IMR-90 (cell line): Measurements from ENCODE around the gene ST8SIA4. TPM values are rescaled to one million over a fixed set of nuclear protein-coding genes. Genes with fewer than 3 reads are reported as not detected.

Experiments
- ATAC-seq: fragments of 200-7000 bp; cut with Tn5 transposase; 2 replicates; pipeline ENCODE4 v1.9.1; 2020; ENCODE audit warnings: low read depth, mild to moderate bottlenecking, moderate library complexity
- BruUV-seq: library from RNA; stranded (reverse); fragments of 400-500 nt; replicated peaks from 2 replicates; lab custom pipeline; 2021; lab: Mats Ljungman, UMichigan
- CTCF ChIA-PET: fragments of 300-600 bp; formaldehyde crosslinking; extraction: SDS; loops from one replicate; lab custom pipeline; 2021; ENCODE audit warnings: antibody characterized with exemption; lab: Yijun Ruan, JAX
- POLR2A ChIA-PET: fragments of 300-600 bp; sonication (Branson Sonifier 250); formaldehyde crosslinking; loops from one replicate; lab custom pipeline; 2022; ENCODE audit warnings: antibody characterized with exemption; ENCODE audit not compliant: unreplicated experiment; lab: Charles Lee
- DNase-seq: peaks from one replicate; pipeline ENCODE4 v3.0.0; 2013
- H2AFZ ChIP-seq: replicated peaks from 2 replicates; pipeline ENCODE3; 2013; ENCODE audit warnings: low read length, mild to moderate bottlenecking; ENCODE audit not compliant: poor library complexity
- H2AK5ac ChIP-seq: 2 replicates; pipeline ENCODE4 v1.6.1; 2013; ENCODE audit warnings: low read depth, low read length, inconsistent platforms
- H2AK9ac ChIP-seq: replicated peaks from 2 replicates; pipeline ENCODE3; 2013; ENCODE audit warnings: mild to moderate bottlenecking, low read depth, low read length, moderate library complexity; ENCODE audit not compliant: poor library complexity
- H2BK120ac ChIP-seq: 2 replicates; pipeline ENCODE4 v1.6.1; 2013; ENCODE audit warnings: low read depth, low read length, inconsistent platforms
- H2BK15ac ChIP-seq: 3 replicates; pipeline ENCODE4 v1.6.1; 2013; ENCODE audit warnings: low read depth, low read length, inconsistent platforms
- H2BK20ac ChIP-seq: 2 replicates; pipeline ENCODE4 v1.6.1; 2013; ENCODE audit warnings: low read depth, mild to moderate bottlenecking, inconsistent platforms, low read length, moderate library complexity
- H2BK5ac ChIP-seq: 2 replicates; pipeline ENCODE4 v1.6.1; 2013; ENCODE audit warnings: mild to moderate bottlenecking, low read depth, low read length, inconsistent platforms; ENCODE audit not compliant: poor library complexity, severe bottlenecking
- H3K14ac ChIP-seq: replicated peaks from 2 replicates; pipeline ENCODE4 v1.6.1; 2013; ENCODE audit warnings: low read depth, low read length, inconsistent platforms
- H3K18ac ChIP-seq: 2 replicates; pipeline ENCODE4 v1.6.1; 2013; ENCODE audit warnings: low read depth, low read length, control low read depth
- H3K23ac ChIP-seq: 2 replicates; pipeline ENCODE4 v1.6.1; 2013; ENCODE audit warnings: low read depth, low read length, inconsistent platforms
- H3K27ac ChIP-seq: 2 replicates; pipeline ENCODE4 v1.5.1; 2013; ENCODE audit warnings: mild to moderate bottlenecking, control low read depth, low read length; ENCODE audit not compliant: insufficient read depth
- H3K27me3 ChIP-seq: 2 replicates; pipeline ENCODE4 v1.6.1; 2013; ENCODE audit warnings: low read length; ENCODE audit not compliant: control insufficient read depth, insufficient read depth
- H3K36me3 ChIP-seq: 2 replicates; pipeline ENCODE4 v1.6.1; 2013; ENCODE audit warnings: low read length, mixed read lengths; ENCODE audit not compliant: control insufficient read depth, insufficient read depth
- H3K4ac ChIP-seq: 2 replicates; pipeline ENCODE4 v1.6.1; 2013; ENCODE audit warnings: low read depth, low read length, inconsistent platforms
- H3K4me1 ChIP-seq: 2 replicates; pipeline ENCODE4 v1.6.1; 2013; ENCODE audit warnings: low read length, mixed read lengths; ENCODE audit not compliant: control insufficient read depth, insufficient read depth
- H3K4me2 ChIP-seq: 2 replicates; pipeline ENCODE4 v1.6.1; 2013; ENCODE audit warnings: low read depth, mild to moderate bottlenecking, control low read depth, low read length, moderate library complexity
- H3K4me3 ChIP-seq: 2 replicates; pipeline ENCODE4 v1.5.1; 2013; ENCODE audit warnings: low read depth, mild to moderate bottlenecking, control low read depth, low read length, moderate library complexity; ENCODE audit not compliant: insufficient read depth
- H3K56ac ChIP-seq: 2 replicates; pipeline ENCODE4 v1.6.1; 2013; ENCODE audit warnings: low read length, inconsistent platforms; ENCODE audit not compliant: insufficient read depth; ENCODE audit errors: extremely low read depth
- H3K79me1 ChIP-seq, 2 experiments: 2 replicates each; pipeline ENCODE4 v1.6.1; 2013; ENCODE audit warnings: low read length in 2 of 2, inconsistent platforms in 1 of 2, low read depth in 1 of 2
- H3K9ac ChIP-seq: 2 replicates; pipeline ENCODE4 v1.6.1; 2013; ENCODE audit warnings: low read depth, low read length, control low read depth
- H3K9me1 ChIP-seq: 2 replicates; pipeline ENCODE4 v1.6.1; 2013; ENCODE audit warnings: low read length, inconsistent platforms; ENCODE audit not compliant: insufficient read depth
- H3K9me3 ChIP-seq: 2 replicates; pipeline ENCODE4 v1.6.1; 2013; ENCODE audit warnings: low read length; ENCODE audit not compliant: control insufficient read depth, insufficient read depth
- H4K20me1 ChIP-seq: 2 replicates; pipeline ENCODE4 v1.6.1; 2013; ENCODE audit warnings: low read length, inconsistent platforms; ENCODE audit not compliant: insufficient read depth
- H4K5ac ChIP-seq: 2 replicates; pipeline ENCODE4 v1.6.1; 2013; ENCODE audit warnings: mild to moderate bottlenecking, low read depth, low read length, control low read depth
- H4K8ac ChIP-seq, 2 experiments: 2 replicates each; pipeline ENCODE4 v1.6.1; 2013; ENCODE audit warnings: low read depth in 2 of 2, low read length in 2 of 2, control low read depth in 1 of 2, inconsistent platforms in 1 of 2
- H4K91ac ChIP-seq: 2 replicates; pipeline ENCODE4 v1.6.1; 2013; ENCODE audit warnings: low read depth, low read length, inconsistent platforms; ENCODE audit not compliant: insufficient read depth
- BHLHE40 ChIP-seq: fragments of 150-350 bp; IDR thresholded peaks from 2 replicates; pipeline ENCODE4 v1.6.1; 2016; ENCODE audit warnings: mild to moderate bottlenecking, low read depth, low read length
- CEBPB ChIP-seq: IDR thresholded peaks from 2 replicates; pipeline ENCODE4 v1.6.1; 2012; ENCODE audit warnings: low read depth, low read length, improper control_type of control experiment
- CHD1 ChIP-seq: IDR thresholded peaks from 2 replicates; pipeline ENCODE4 v1.6.1; 2012; ENCODE audit warnings: low read depth, low read length, improper control_type of control experiment
- CTCF ChIP-seq: conservative IDR thresholded peaks from 2 replicates; pipeline ENCODE4 v1.5.1; 2012; ENCODE audit warnings: mild to moderate bottlenecking, low read depth, low read length, improper control_type of control experiment
- ELK1 ChIP-seq: fragments of 150-350 bp; IDR thresholded peaks from 2 replicates; pipeline ENCODE4 v1.6.1; 2016; ENCODE audit warnings: low read depth, mild to moderate bottlenecking, low read length, moderate library complexity, borderline replicate concordance
- FOS ChIP-seq: fragments of 150-350 bp; IDR thresholded peaks from 2 replicates; pipeline ENCODE4 v1.6.1; 2016; ENCODE audit warnings: low read depth, low read length
- MAFK ChIP-seq: IDR thresholded peaks from 2 replicates; pipeline ENCODE4 v1.6.1; 2012; ENCODE audit warnings: low read depth, low read length, improper control_type of control experiment
- MAZ ChIP-seq: IDR thresholded peaks from 2 replicates; pipeline ENCODE4 v1.6.1; 2012; ENCODE audit warnings: low read depth, mild to moderate bottlenecking, low read length, improper control_type of control experiment, moderate library complexity, borderline replicate concordance
- MXI1 ChIP-seq: IDR thresholded peaks from 2 replicates; pipeline ENCODE4 v1.6.1; 2012; ENCODE audit warnings: low read depth, mild to moderate bottlenecking, low read length, moderate library complexity, borderline replicate concordance
- NFE2L2 ChIP-seq: fragments of 150-350 bp; IDR thresholded peaks from 2 replicates; pipeline ENCODE4 v1.6.1; 2016; ENCODE audit warnings: low read depth, mild to moderate bottlenecking, low read length
- POLR2A ChIP-seq: IDR thresholded peaks from 2 replicates; pipeline ENCODE4 v1.6.1; 2012; ENCODE audit warnings: mild to moderate bottlenecking, low read depth, low read length
- RAD21 ChIP-seq: IDR thresholded peaks from 2 replicates; pipeline ENCODE4 v1.6.1; 2012; ENCODE audit warnings: low read length, improper control_type of control experiment
- RCOR1 ChIP-seq: IDR thresholded peaks from 2 replicates; pipeline ENCODE4 v1.6.1; 2012; ENCODE audit warnings: mild to moderate bottlenecking, low read length, improper control_type of control experiment; ENCODE audit not compliant: insufficient replicate concordance
- RFX5 ChIP-seq: IDR thresholded peaks from 2 replicates; pipeline ENCODE4 v1.8.0; 2012; ENCODE audit warnings: low read depth, mild to moderate bottlenecking, low read length, moderate library complexity
- SMC3 ChIP-seq: fragments of 150-350 bp; IDR thresholded peaks from 2 replicates; pipeline ENCODE4 v1.6.1; 2016; ENCODE audit warnings: low read depth, mild to moderate bottlenecking, antibody characterized with exemption, low read length, moderate library complexity
- WGBS, 2 experiments: methylation state at CpG; one replicate each; pipeline versions ENCODE4 v1.1.5 to v1.1.7; 2013; ENCODE audit warnings: missing lambda C conversion rate in 2 of 2; ENCODE audit not compliant: insufficient read length in 1 of 2; ENCODE audit errors: extremely low coverage in 2 of 2; 5-methylcytosine and 5-hydroxymethylcytosine counted together
- dilution Hi-C: fragments of 300-500 bp; cut with HindIII; formaldehyde crosslinking; loops from one replicate; pipeline ENCODE4 v1.14.3; 2018; ENCODE audit warnings: low sequenced_read_pairs; ENCODE audit not compliant: unreplicated experiment
- in situ Hi-C: fragments of 300-500 bp; cut with MboI; formaldehyde crosslinking; loops from 3 replicates; pipeline ENCODE4 v1.14.3; 2019; ENCODE audit warnings: low sequenced_read_pairs, inconsistent platforms, mixed read lengths
- intact Hi-C: fragments of 100-400 bp; cut with micrococcal nuclease; formaldehyde crosslinking; loops from 2 replicates; pipeline ENCODE4 v1.10.0; 2022
- polyA plus RNA-seq, 3 experiments: library from polyadenylated mRNA; depleted of rRNA; stranded (reverse); fragments of >200 nt; gene quantifications; 2 replicates each; pipeline ENCODE4 v1.2.3, GENCODE V29; 2012; ENCODE audit warnings: low replicate concordance in 1 of 3
- total RNA-seq: library from RNA; depleted of rRNA; stranded (reverse); fragments of >200 nt; gene quantifications from 2 replicates; pipeline ENCODE4 v1.2.3, GENCODE V29; 2012
- TF ChIP-seq, protein P1 (sequence below): fragments of 150-350 bp; IDR thresholded peaks from 2 replicates; pipeline ENCODE4 v1.6.1; 2017; ENCODE audit warnings: mild to moderate bottlenecking, antibody characterized with exemption, low read length, low read depth

Gene ST8SIA4
- total and polyA plus RNA-seq, 2 of the 4 experiments (the other 2 are of a cell fraction), result 0.02 to 0.18 TPM

GRCh38 chr5:100788417-100788816 is 114.7 kb downstream of the ST8SIA4 start:
- no peak overlapping the region for H4K8ac ChIP-seq
- H3K56ac ChIP-seq, result no peak overlapping the region
- no TSS peak for BruUV-seq
- H4K5ac ChIP-seq, result no peak overlapping the region
- DNase-seq (no peak), ATAC-seq (no peak)
- intact Hi-C loops, result no loop called here
- no peak overlapping the region for H2BK5ac ChIP-seq
- no peak overlapping the region for H2BK20ac ChIP-seq
- H2BK15ac ChIP-seq, result no peak overlapping the region
- H2BK120ac ChIP-seq, result no peak overlapping the region
- H4K91ac ChIP-seq, result no peak overlapping the region
- CTCF ChIA-PET, result interaction anchor here (0.5 kb wide), 1 partner anchor 681 kb away, joined by 3 read pairs; no protein-coding TSS in a partner anchor
- no peak overlapping the region for H2AFZ ChIP-seq
- TF ChIP-seq CEBPB (no peak), RAD21 (no peak), MAFK (no peak), NFE2L2 (no peak), POLR2A (no peak), BHLHE40 (no peak), MAZ (no peak), SMC3 (no peak), RCOR1 (no peak), ELK1 (no peak), FOS (no peak), RFX5 (no peak), CTCF (no peak), CHD1 (no peak), MXI1 (no peak)
- TF ChIP-seq, protein P1, sequence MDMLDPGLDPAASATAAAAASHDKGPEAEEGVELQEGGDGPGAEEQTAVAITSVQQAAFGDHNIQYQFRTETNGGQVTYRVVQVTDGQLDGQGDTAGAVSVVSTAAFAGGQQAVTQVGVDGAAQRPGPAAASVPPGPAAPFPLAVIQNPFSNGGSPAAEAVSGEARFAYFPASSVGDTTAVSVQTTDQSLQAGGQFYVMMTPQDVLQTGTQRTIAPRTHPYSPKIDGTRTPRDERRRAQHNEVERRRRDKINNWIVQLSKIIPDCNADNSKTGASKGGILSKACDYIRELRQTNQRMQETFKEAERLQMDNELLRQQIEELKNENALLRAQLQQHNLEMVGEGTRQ, result no peak
- no peak overlapping the region for H3K18ac ChIP-seq
- no peak overlapping the region for H3K27ac ChIP-seq
- no peak overlapping the region for H3K23ac ChIP-seq
- H3K79me1 ChIP-seq, result no peaks in the 10 kb centered on the region
- H3K4ac ChIP-seq, result no peak overlapping the region
- H2AK9ac ChIP-seq, result no peak overlapping the region
- POLR2A ChIA-PET, result no interaction called here
- H3K9me1 ChIP-seq, result no peaks in the 10 kb centered on the region
- no peaks in the 10 kb centered on the region for H3K4me1 ChIP-seq
- dilution Hi-C loops, result no loop called here
- no peak overlapping the region for H2AK5ac ChIP-seq
- no CpG with 5 or more reads among the region's 2 CpGs for WGBS, 2 experiments
- H3K4me2 ChIP-seq, result no peak overlapping the region
- H4K20me1 ChIP-seq, result no peaks in the 10 kb centered on the region
- no peak overlapping the region for H3K14ac ChIP-seq
- H3K9me3 ChIP-seq, result no peaks in the 10 kb centered on the region
- H3K9ac ChIP-seq, result no peak overlapping the region
- in situ Hi-C loops, result no loop called here
- H3K36me3 ChIP-seq, result no peaks in the 10 kb centered on the region
- H3K4me3 ChIP-seq, result no peak overlapping the region
- no peaks in the 10 kb centered on the region for H3K27me3 ChIP-seq
